GM18511 (cell line): ENCODE data around the gene PIWIL4.

ENCODE experiments used
- ATAC-seq: cut with Tn5 transposase; IDR thresholded peaks from one replicate; pipeline ENCODE4 v1.9.1; 2021; ENCODE audit warnings: mild to moderate bottlenecking, moderate library complexity; ENCODE audit not compliant: unreplicated experiment

The PIWIL4 gene

DNA sequence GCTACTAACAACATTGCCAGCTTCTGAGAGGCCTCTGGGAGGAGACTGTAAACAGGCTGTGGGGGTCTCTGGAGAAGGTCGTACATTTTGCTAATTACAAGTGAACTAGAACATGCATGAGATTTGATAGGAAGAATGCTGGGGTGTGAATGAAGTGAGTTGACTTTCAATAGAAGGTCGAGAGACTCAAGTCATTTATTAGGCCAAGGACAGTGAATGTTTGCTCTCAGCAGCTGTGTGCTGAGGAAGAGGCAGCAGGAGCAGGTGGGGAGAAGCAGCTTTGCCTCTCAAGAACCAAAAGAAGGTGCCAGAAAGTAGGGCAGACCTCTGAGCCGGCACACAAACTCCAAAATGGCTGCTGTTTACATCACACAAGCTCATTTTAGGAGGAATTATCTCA is 91.7 kb downstream of the PIWIL4 start:
- no peak for ATAC-seq

DNA sequence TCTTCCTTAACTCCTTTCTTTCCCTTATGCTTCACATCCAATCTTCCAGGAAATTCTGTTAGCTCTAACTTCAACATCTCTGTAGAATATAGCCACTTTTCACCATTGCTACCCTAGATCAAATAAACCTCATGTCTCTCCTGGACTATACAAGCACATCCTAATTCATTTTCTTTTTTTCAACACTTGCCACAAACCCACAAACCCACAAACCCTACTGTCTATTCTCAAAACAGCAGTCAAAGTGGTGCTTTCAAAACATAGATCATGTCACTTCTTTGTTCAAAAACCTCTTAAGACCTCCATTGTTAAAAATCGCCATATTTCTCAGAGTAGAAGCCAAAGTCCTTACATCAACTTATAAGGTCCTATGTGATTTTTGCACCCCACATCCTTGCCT is 94.3 kb downstream of the PIWIL4 start:
- ATAC-seq, result no peak

DNA sequence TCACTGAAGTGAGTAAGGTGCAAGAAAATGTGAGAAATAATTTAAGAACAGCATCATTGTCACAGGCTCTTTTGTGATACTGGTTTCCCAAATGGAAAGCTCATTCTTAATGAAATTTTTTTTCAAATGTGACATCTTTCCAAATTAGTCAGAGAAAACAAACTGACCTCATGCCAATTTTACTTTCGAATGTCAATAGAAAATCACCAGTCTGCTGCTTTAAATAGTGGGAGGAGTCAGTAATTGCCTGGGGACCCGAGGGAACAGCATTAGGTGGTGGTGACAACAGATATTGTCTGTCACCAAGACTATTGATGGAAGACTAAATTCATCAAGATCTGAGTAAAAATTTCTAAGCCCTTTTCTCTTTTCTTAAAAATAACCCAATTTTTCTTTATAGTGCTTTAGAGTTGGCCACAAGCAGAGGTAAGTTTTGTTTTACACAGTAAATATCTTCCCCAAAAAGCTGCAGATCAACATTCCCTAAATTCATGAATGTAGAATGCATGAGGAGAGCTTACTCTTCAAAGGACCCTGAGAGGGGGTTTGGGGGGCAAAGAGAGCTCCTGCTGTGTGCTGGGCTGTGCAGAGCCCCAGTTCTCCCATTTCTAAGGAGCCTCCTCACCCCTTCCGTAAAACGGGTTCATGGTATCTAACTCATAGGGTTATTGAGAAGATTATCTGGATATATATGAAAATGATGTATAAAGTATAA is 95.1 kb downstream of the PIWIL4 start:
- ATAC-seq, result peak; percentile 48

DNA sequence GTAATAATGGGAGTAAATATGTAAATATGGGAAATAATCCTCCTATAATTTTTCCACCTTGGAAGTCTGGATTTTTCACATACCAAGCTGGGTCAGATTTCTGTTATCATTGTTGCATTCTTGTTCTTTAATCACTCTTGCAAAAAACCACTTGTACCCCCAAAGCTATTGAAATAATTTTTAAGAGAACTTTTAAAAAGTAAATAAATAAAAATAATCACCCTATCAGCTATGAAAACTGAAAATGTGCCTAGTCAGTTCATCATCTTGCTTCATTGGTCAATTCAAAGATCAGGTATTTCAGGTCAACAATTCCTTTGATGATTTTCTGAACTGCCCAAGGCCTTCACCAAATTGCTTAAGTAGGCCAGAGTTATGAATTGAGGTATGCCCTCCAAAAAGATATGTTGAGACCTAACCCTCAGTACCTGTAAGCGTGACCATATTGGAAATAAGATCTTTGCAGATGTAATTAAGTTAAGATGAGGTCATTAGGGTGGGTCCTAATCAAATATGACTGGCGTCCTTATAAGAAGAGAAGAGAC is 95.8 kb downstream of the PIWIL4 start:
- ATAC-seq, result no peak

DNA sequence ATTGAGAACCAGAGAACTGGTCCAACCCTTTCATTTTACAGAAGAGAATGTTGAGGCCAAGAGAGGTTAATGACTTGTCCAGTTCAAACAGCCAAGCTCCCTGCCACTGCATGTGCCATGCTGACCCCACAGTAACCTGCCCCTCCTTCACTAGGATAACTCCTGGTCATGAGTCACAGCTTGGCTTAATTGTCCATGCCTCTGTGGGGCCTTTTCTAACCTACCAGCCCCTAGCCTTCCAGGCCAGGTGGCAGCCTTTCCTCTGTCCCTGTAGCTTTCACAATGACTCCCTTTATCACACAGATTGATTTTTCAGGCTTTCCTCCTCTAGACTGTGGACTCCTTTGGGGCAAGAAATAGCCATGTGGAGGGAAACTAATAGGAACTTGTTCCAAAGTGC is 97.2 kb downstream of the PIWIL4 start:
- ATAC-seq, result no peak

DNA sequence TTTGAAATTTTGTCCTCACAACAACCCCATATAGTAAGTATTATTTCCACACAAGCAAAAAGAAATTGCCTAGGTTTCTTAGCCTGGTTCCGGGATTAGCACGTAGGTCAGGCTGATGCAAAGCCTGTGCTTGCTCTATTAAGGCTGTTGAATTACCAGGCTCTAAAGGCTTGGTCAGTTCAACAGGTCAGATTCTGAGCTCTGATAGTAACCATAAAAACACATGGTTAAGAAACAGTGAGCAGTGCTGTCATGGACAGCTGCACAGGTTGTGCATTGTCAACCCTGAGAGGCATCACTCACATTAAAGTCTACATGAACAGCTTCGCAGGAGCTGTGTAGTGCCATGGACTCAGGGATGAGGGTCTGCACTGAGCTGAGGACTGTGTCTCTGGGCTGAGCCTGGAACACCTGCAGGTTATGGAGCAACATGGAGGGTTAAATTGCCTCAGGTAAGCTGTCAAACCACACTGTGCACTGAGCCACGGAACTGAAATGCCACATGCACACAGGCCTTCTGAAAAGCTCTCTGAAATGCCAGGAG is 98.0 kb downstream of the PIWIL4 start:
- no peak for ATAC-seq

DNA sequence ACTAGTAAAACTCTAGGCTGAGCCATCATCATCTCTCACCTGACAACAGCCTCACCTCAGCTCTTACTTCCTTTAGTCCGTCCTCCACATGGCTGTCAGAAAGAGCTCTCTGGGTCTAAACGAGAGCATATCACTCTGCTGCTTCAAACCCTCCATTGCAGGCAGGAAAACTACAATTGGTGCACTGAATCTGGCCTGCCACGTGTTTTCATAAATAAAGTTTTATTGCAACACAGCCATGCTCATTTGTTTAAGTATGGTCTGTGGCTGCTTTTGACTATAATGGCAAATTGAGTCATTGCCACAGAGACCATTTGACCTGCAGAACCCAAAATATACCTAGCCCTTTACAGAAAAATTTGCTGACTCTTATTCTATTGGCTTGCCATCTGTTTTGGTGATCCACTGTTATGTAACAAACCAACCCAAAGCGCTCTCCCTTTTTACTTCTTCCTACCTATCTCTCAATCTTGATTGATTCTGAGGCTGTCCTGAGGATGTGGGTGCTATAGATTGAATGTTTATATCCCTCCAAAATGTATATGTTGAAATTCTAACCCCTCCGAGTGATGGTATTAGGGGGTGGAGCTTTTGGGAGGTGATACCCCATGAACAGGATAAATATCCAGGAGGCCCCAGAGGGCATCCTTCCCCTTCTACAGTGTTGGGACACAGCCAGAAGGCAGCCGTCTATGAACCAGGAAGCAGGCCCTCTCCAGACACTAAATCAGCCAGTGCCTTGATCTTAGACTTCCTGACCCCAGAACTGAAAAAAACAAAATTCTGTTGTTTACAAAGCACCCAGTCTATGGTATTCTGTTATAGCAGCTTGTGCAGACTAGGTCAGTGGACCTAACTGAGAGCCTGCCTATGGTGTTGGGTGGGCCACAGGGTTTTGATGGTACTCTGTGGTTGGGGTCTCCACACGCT is 99.9 kb downstream of the PIWIL4 start:
- ATAC-seq, result no peak

DNA sequence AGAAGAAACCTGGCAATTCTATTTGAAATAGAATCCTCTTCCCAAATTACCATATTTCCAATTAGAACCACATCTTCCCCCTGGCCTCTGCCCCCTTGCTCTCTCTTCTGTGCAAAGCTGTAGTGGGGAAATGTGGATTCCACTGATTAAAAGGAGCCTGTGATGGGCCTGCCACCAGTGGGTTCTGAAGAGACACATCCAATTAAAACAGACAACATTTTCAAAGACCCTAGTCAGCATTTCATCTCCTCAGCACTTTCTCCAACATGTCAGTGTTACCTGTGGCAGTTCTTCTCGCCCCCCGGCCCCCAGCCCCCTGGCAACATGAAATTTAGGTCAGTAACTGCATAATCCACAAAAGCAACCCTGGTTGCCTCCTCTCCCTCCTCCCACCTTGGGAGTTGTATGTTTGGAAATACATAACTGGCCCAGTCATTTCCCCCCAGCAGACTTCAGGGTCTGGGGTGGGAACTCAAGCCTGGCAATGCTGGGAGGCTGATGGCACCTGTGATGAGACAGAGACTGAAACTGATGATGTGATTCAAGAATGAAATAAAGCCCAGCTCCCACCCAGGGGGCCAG is 101.1 kb downstream of the PIWIL4 start:
- no peak for ATAC-seq

DNA sequence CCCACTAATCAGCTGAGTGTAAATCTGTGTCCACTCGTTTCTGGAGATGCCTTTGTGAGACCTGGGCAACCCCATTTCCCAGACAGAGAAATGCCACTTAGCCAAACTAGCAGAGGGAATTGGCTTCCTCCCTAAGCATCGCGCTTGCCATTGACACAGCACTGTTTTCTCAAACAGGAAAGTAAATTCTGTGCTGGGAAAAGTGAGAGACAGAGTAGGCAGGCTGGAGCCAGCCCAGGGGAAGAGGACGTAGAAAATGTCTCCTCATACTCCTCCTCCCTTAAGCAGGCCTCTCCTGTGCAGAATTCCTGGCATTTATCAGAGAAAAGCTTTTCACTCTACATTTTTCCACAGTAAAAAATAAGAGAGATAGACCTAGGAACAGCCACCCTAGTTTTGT is 101.9 kb downstream of the PIWIL4 start:
- no peak for ATAC-seq
